Measurements from ENCODE around the gene TOR1AIP1. TPM values are rescaled to one million over a fixed set of nuclear protein-coding genes. Genes with fewer than 3 reads are reported as not detected.

TOR1AIP1 gene
- total RNA-seq, 1 donor from 2014 or later, result 11.1 TPM

DNA sequence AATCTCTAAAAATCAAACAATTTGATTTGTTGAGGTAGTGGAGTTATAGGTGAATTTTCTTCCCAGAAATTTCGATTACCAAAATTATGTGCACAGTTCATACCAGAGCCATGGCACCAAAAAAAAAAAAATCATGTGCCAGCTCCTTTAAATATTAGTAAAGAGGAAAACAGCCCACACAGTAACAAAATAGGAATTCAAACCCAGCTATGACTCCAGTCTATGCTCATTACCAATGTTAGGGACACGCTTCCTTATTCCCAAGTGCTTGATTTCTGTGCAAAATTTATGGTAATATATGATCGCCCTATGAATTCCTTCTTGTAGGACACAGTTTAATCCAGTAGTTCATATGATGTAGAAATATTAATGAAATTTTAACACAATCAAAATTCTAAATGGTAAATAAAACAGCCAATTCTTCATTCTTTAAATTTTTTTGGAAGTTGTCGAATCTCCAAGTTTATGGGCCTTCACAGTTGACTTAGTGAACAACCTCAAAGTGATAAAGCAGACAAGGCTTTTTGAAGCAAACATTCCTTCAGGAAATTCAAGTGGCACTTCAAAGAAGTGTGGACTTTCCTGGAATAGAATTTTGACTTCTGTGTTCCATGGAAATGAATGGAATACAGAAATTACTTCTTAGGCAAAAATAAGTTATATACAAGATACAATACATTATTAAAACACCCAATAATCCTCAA, 6.3 kb upstream of the TOR1AIP1 start:
- Mint-ChIP-seq H3K27me3 (ENCODE audit: unreplicated experiment) (no peaks in the 10 kb centered on the region), H3K27ac (ENCODE audit: unreplicated experiment) (no peak overlapping the region), H3K4me1 (ENCODE audit: low read depth, unreplicated experiment) (peaks cover 7% of the 10 kb centered on the region), H3K36me3 (ENCODE audit: unreplicated experiment) (no peaks in the 10 kb centered on the region), H3K4me3 (ENCODE audit: unreplicated experiment) (no peak overlapping the region), H3K9me3 (ENCODE audit: unreplicated experiment) (peaks cover 4% of the 10 kb centered on the region)
- TF ChIP-seq, protein P1, sequence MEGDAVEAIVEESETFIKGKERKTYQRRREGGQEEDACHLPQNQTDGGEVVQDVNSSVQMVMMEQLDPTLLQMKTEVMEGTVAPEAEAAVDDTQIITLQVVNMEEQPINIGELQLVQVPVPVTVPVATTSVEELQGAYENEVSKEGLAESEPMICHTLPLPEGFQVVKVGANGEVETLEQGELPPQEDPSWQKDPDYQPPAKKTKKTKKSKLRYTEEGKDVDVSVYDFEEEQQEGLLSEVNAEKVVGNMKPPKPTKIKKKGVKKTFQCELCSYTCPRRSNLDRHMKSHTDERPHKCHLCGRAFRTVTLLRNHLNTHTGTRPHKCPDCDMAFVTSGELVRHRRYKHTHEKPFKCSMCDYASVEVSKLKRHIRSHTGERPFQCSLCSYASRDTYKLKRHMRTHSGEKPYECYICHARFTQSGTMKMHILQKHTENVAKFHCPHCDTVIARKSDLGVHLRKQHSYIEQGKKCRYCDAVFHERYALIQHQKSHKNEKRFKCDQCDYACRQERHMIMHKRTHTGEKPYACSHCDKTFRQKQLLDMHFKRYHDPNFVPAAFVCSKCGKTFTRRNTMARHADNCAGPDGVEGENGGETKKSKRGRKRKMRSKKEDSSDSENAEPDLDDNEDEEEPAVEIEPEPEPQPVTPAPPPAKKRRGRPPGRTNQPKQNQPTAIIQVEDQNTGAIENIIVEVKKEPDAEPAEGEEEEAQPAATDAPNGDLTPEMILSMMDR (IDR thresholded peaks at IDR 0.05; ENCODE audit: partially characterized antibody, unreplicated experiment), result no peak
- DNase-seq, result no peak

DNA sequence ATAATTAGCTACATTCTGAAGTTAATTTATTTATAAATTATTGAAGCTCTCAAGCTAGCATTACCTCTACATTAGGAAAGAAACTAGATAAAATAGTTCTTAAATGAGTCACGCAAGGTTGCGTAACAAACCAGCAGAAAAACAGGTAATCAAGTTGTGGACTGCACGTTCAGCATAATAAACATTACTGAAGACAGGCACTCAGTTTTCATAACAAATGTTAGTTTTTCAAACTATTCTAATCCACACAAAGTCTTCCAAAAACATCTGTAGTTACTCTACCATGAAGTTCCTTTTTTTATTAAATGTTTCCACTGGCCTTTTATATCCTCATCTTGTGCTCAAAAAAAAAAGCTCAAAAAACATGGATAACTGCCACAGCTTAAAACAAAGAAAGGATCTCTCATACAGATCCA, 5.8 kb upstream of the TOR1AIP1 start:
- H3K4me3 Mint-ChIP-seq (ENCODE audit: unreplicated experiment), result peak overlapping the region; percentile 92
- H3K9me3 Mint-ChIP-seq (ENCODE audit: unreplicated experiment), result peaks cover 4% of the 10 kb centered on the region
- no peaks in the 10 kb centered on the region for H3K27me3 Mint-ChIP-seq (ENCODE audit: unreplicated experiment)
- peaks cover 8% of the 10 kb centered on the region for H3K4me1 Mint-ChIP-seq (ENCODE audit: low read depth, unreplicated experiment)
- no peak for DNase-seq
- no peak overlapping the region for H3K27ac Mint-ChIP-seq (ENCODE audit: unreplicated experiment)
- TF ChIP-seq, protein P1 (IDR thresholded peaks at IDR 0.05; ENCODE audit: partially characterized antibody, unreplicated experiment), result no peak
- H3K36me3 Mint-ChIP-seq (ENCODE audit: unreplicated experiment), result no peaks in the 10 kb centered on the region

DNA sequence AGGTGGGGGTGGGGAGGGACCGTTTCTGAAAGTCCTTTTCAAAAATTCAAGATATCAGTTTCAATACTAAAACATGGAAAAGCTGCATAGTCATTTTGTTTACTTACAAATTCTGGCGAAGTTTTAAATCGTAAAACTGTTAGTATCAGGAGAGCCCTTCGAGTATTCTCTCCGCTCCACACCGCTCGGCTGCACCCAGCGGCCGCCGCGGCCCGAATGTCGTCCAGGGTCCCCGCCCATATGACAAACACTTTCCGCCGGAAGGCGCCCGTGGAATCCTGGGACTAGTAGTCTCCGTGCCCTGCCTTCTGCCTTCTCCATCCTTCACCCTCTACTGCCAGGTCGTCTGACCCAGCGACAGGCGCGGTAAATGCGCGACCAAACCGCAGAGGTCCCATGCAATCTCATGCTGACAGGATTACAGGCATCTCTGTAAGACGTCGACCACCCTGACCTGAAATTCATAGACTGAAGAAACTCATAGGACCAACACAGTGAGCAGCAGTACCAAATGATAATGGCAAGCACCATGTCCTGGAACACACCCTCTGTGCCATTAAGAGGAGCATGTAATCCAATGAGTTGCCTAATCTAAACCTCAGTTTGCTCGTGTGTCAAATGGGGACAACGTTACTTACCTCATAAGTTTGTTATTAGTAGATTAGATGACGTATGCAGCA, 4.4 kb upstream of the TOR1AIP1 start, which contains the start of gene TOR1AIP2:
Gene TOR1AIP2, minus strand, starts transcription at position 218 of the 680 bp plus-strand sequence. CDS start 25,138 bp downstream, outside the sequence.
- Mint-ChIP-seq H3K36me3 (ENCODE audit: unreplicated experiment) (no peaks in the 10 kb centered on the region), H3K27me3 (ENCODE audit: unreplicated experiment) (peaks cover 3% of the 10 kb centered on the region), H3K27ac (ENCODE audit: unreplicated experiment) (peak within 1 kb of the TSS; percentile 87), H3K9me3 (ENCODE audit: unreplicated experiment) (peaks cover 17% of the 10 kb centered on the region), H3K4me1 (ENCODE audit: low read depth, unreplicated experiment) (peaks cover 10% of the 10 kb centered on the region), H3K4me3 (ENCODE audit: unreplicated experiment) (peak within 1 kb of the TSS; percentile 92)
- TF ChIP-seq, protein P1 (IDR thresholded peaks at IDR 0.05; ENCODE audit: partially characterized antibody, unreplicated experiment), result no peak
- DNase-seq, result peak; percentile 89

DNA sequence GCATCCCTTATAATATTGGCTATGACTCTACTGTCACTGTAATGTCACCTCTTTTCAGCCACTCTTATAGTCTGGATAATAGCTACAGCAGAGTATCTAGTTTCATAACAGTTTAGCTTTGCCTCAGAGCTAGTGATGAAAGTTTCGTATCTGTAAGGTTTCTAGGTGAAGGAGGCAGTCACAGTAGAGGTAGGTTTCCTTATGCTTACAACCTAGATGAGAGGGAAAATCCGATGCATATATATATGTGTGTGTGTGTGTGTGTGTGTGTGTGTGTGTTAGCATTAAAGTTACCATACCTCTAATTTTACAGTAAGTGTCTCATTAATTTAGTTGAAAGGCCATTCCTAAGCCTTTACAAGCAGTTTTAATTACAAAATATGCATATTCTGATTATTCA, 2.3 kb upstream of the TOR1AIP1 start:
- no peak overlapping the region for H3K27ac Mint-ChIP-seq (ENCODE audit: unreplicated experiment)
- no peak overlapping the region for H3K4me3 Mint-ChIP-seq (ENCODE audit: unreplicated experiment)
- TF ChIP-seq, protein P1 (IDR thresholded peaks at IDR 0.05; ENCODE audit: partially characterized antibody, unreplicated experiment), result no peak
- peaks cover 13% of the 10 kb centered on the region for H3K4me1 Mint-ChIP-seq (ENCODE audit: low read depth, unreplicated experiment)
- DNase-seq, result no peak
- peaks cover 17% of the 10 kb centered on the region for H3K9me3 Mint-ChIP-seq (ENCODE audit: unreplicated experiment)
- H3K27me3 Mint-ChIP-seq (ENCODE audit: unreplicated experiment), result peaks cover 3% of the 10 kb centered on the region
- H3K36me3 Mint-ChIP-seq (ENCODE audit: unreplicated experiment), result no peaks in the 10 kb centered on the region

Measured in glutamatergic neuron (in vitro differentiated cells).